ENCODE measurements around the gene FAM184B.

Gene FAM184B

DNA sequence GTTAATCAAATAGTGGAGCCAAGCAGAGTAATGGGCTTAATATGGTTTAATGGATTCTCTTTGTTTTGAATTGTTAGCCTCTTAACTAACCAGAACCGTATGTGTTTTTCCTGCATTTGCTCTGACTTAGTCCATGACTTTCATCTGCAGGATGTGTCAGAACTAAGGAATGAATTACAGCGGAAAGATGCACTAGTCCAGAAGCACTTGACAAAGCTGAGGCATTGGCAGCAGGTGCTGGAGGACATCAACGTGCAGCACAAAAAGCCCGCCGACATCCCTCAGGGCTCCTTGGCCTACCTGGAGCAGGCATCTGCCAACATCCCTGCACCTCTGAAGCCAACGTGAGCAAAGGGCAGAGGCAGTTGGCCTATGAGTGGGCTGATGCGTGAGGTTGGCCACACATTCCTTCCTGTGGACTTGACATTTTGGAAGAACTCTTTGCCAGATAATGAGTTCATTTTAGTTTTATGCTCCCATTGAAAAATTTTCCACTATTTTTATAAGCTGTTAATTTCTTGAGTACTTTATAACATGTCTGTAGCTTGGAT is 157.9 kb downstream of the FAM184B start:
- peak; percentile 30 for DNase-seq

DNA sequence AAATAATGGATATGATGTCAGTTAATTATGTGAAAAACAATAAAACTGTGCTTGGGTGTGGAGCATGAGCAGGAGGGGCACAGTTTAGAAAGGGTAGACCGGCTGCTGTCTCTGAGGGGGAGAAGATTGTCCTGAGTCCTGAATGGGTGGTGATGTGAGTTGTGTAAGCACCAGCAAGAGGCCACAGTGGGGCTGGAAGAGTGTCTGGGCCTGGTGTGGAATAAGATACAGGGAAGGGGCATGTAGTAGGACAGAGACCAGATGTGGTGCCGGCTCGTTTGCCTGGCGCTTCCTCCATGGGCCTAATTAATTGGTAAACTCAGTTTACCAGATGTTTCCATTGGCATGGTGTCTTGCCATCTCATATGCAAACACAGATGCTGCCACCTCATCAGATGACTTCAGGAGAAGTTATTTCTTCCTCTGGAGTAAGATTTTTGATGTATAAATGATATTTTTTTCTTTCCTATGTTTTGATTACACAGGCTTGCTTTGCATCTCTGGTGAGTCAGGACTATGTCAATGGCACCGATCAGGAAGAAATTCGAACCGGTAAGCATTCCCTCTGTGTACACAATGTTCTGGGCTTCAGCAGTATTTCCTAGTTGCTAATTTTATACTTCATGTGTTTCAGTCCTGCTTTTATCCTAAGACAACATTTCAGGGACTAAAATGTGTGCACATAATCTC is 161.9 kb downstream of the FAM184B start:
- DNase-seq, result peak; percentile 6

DNA sequence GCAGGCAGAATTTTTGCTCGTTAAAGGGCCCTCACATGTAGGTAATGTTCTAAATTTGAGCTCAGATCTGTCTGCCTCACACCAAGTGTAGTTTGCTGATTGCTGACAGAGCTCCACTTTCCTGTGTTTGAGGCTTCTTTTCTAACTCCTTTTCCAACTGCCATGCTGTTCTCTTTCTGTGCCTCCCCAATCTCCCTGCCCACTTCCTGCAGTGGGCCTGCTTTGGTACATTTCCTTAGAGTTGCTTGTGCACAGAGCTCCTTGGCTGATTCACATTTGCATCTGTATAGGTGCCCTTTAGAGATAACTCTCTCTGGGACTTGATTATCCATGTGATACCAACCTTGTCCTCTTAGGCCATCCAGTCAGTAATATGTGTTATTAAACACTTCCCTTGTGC is 162.5 kb downstream of the FAM184B start:
- no peak for DNase-seq

DNA sequence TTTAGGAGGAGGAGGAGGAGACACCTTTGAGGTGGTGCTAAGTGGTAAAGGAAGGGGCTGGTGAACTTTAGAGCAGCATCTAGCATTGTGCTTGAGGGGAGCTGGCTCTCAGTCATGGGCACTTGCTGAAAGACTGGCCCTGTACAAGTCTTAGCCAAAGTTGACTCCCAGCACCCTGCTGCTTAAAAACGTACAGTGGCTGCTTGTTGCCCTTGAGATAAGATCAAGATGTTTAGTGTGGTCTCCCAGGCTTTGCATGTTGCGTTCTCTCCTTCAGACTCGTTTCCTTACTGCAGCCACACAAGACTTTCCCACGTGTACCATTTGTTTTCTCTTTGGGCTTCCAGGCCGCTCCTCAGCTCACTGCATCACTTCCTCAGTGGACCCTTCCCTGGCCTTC is 165.1 kb downstream of the FAM184B start:
- DNase-seq, result no peak

DNA sequence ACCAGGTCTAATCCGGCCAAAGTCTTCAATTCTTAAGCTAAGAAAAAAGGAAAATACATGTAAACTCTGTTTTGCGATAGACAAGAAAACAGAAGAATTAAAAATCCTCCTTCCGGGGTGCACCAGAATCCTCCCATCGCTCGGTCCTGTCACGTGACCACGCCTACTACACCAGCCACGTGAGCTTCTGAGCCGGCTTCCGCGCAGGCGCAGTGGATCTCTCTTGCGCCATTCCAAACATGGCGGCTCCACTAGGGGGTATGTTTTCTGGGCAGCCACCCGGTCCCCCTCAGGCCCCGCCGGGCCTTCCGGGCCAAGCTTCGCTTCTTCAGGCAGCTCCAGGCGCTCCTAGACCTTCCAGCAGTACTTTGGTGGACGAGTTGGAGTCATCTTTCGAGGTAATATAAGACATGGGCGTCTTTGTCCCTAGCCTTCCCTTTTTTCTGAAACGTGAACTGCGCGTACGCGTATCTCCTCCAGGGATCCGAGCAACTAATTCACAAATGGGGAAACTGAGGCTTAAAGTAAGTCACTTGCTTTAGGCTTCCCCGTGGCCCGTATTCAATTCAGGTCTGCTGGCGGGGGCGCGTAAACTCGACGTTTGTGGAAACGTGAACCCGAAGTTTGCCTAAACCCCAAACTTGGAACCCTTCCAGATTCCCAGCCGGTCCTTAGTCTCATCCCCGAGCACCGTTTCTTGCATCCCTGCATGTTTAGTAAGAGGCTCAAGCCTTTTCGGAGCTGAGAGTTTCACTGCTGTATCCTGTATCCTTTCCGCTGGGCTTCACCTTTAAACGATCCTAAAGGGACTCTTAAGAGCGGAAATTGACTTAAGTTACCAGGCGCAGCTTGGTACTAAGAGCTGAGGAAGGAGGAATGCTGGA is 166.8 kb downstream of the FAM184B start, which contains the start of gene MED28:
MED28 (plus strand) TSS at position 226 of the 884 bp plus-strand sequence; CDS start at position 240, 14 bp downstream.
- DNase-seq, result peak; percentile 95

DNA sequence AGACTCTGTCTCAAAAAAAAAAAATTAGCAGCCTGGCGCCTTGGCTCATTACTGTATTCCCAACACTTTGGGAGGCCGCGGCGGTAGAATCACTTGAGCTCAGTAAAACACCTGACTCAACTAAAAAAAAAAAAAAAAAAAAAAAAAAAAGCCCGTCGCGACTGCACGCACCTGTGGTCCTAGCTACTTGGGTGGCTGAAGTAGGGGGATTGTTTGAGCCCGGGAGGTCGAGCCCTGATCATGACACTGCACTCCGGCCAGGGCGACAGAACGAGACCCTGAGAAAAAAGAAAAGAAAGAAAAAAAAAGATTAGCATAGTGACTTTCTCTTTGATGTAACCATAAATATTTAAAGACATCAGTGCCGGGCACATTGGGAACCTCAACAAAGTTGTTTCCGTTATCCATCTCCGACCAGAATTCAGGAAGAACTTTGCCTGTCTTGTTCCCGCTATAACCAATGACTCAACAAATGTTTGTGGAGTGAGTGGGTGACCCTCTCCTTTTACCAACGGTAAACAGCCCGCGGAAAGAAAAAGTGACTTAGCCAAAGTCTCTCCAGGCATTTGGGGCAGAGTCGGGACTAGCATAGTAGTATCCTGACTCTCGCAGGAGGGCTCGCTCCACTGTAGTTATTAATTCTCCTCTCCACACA is 167.5 kb downstream of the FAM184B start:
- DNase-seq, result peak; percentile 76

DNA sequence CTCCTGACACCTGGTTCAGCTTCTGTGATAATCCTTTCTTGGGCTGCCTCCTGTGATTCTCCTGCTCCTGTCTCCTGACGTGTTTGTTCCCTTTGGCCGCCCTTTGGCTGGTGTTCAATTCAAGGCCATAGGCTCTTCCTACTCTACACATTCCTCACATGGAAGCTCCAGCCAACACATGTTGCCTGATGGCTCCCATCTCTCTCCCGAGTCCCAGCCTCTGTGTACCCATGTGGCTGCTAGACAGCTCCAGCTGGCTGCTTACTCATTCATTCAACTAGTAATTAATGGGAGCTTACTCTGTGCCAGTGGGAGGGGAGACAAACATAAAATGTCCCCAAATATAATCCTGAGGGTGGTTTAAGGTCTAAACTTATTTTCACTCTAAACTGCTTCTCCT is 176.2 kb downstream of the FAM184B start:
- DNase-seq, result no peak

DNA sequence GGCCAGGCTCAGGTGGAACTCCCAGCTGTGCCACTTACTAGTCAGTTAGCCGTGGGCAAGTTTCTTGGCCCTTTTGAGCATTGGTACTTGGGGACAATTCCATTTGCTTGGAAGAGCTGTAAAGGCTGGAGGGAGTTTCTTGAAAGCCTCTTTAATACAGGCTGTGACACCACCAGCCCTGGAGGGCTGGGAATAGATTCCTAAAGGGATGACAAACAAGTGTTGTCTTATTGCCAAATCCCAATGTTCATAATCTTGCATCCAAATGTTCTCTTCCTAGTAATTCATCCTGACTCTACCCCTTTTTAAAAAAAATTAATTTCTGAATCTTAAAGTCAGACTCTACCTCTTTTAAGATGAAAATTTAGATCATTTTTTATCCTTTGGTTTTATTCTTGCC is 181.6 kb downstream of the FAM184B start:
- no peak for DNase-seq

DNA sequence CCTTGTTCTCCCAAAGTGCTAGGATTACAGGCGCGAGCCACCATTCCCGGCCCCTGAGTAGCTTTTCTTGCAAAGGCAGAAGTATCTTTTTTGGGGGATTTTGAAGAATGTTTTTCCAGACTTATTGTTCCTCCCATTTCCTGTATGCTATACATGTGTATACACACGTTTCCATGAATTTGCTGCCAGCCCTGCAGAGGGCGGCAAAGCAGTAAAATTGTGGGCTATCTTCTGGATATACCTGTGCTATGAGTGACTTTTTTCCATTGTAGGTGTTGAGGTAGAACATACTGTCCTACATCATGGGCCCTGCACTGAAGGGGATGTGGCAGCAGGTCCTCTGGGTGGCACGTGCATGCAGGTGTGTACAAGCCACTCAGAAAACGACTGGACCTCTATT is 183.9 kb downstream of the FAM184B start:
- no peak for DNase-seq

DNA sequence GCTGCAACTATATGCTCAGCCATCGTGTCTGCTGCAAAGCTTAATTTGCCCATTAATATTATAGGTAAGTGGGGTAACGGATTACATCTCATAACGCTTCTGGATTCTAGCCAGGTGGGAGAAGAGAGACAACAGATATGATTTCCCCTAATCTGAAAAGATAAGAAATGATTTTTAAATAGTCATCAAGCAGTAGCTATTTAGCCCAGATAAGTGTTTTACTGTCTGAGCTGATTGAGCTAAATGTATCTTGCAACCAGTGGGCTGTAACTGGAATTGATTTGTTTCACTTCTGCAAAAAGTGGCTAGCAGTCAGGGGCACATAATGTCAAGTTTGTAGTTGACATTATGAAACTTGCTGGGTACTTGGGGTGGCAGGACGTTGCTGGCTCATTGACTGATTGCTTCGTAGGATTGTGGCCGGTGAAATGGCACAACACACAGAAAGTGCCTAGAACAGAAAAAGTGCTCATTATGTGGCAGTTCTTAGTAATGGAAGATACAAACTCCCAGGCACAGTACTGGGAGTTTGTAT is 185.9 kb downstream of the FAM184B start:
- DNase-seq, result no peak

DNA sequence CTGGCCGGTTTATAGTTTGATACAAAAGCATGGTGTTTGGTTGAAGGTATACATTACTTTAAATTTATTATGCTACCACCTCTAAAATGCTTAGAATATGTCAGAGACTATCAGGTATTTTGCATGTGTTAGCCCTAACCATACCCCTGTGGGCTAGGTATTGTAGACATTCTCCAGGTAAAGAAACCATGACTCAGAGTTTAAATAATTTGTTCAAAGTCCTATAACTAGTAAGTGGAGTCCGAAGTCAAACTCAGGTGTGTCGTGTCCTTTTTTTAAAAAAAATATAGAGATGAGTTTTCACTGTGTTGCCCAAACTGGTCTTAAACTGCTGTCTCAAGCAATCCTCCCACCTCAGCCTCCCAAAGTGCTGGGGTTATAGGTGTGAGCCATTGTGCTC is 192.1 kb downstream of the FAM184B start:
- DNase-seq, result no peak

DNA sequence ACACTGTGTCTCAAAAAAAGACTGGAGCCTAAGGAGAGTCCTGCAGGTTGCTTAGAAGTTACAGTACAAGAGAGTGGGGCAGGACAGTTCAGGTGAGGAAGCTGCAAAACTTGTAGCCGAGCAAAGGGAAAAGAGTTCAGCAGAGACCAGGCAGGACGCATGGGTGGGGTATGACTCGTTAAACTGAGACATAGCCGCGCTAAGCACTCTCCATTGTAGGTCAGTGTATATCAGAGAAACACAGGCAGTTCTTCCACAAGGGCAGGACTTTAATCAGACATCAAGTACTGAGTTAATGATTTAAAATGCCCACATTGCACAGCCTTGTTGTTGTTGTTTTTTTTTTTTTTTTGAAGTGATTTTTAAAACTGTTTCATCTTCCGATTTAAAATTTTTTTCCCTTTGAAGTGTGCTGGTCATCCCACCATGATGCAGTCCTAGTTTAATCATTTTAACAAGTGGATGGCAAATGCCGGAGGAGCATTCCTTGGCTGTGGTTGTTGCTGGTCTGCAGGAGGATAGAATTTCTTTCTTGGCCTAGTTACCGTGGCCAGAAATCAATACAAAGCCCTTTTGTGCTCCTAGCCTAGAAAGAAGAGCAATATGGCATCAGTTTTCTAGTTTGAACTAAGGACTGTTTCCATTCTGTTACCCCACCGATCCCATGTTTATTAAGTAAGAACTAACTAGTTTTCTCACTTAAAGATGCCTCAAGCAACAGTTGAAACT is 194.2 kb downstream of the FAM184B start:
- no peak for DNase-seq

DNA sequence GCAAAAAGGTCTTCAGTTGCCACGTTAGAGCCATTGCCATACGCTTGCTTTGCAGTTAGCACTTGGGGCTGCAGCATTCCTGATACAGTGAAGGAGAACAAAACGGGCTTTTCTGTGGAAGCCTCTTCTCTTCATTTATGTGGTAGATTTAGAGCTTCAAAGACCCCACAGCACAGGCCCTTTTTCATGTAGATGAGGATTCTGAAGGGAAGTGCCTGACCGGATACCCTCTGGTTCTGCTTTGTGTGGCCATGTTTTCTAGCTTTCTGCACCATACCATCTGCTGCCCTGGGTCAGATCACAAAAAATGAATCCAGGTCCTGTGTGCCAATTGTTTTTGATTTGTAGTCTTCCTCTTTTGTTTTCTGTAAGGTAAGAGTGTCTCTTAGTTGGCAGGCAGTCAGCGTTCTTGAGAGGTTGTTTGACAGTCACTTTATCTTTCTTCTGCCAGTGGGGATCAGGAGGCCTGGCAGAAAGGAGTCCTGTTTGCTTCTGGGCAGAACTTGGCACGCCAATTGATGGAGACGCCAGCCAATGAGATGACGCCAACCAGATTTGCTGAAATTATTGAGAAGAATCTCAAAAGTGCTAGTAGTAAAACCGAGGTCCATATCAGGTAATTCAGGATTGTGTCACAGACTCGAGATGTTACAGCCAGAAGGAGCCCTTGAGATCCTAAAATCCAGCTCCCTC is 196.8 kb downstream of the FAM184B start:
- no peak for DNase-seq

DNA sequence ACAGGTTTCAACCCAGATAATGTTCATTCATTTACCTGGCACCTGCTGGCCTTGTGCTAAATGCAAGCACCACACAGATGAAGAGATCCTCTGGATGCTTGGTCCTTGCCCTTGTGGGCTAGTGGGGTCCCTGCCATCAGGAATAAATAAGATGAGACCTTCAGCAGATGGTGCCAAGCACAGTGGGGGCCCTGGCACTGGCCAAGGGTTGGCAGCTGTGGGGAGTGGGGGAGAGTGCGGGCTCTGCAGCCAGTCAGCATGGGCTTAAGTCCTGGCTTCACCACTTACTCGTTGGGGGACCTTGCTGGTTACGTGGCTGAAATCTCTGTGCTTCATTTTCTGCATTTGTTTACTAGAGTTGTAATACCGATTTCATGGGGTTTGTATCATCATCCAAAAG is 197.5 kb downstream of the FAM184B start:
- DNase-seq, result no peak

DNA sequence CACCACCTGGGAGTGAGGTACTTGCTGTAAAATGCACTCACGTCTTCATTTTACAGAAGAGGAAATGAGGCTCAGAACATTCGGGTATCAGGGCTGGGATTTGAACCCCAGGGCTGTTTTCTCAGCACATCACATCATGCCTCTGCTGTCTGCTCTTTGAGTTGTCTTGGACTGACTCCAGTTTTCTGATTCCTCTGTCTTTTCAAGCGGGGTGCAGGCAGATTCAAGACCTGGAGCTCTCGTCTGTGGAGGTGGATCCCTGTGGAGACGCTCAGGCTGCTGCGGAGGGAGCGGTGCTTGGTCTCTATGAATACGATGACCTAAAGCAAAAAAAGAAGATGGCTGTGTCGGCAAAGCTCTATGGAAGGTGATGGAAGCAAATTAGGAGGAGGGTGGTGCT is 198.1 kb downstream of the FAM184B start:
- no peak for DNase-seq

DNA sequence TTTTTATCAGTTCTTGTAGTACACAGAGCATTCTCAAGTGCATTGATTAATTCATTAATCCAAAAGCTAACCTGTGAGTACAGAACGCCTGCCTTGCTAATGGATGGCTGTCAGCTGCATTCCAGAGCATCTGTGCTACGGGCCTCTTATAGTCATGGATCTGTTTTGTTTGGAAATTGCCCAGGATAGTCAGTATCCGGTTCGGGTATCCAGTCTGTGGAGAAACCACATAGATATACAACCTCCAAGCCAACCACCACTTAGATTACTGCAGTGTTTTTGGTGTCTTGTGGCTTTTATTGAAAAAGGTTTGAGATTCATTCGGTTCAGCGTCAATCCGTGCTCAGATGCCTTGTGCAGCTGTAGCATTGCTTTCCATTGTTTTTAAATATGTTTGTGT is 200.5 kb downstream of the FAM184B start:
- DNase-seq, result no peak

Data from fibroblast of skin of right quadriceps (primary cell).